ENCODE measurements around the gene TREX2. TPM values are rescaled to one million over a fixed set of nuclear protein-coding genes. Genes with fewer than 3 reads are reported as not detected.

Gene TREX2
- polyA plus RNA-seq, 4 donors = 0.14 to 0.53 (median 0.35) TPM

- no peak for DNase-seq (ENCODE audit: low read depth in 4 of 4, low spot score in 3 of 4)
Measured at GRCh38 chrX:153476666-153477363, 31.0 kb upstream of the TREX2 start.

GRCh38 chrX:153475751-153476281 lies 30.0 kb upstream of the TREX2 start:
- DNase-seq (ENCODE audit: low read depth in 4 of 4, low spot score in 3 of 4) = no peak

GRCh38 chrX:153475271-153475670 lies 29.4 kb upstream of the TREX2 start:
- DNase-seq (ENCODE audit: low read depth in 4 of 4, low spot score in 3 of 4) = no peak

DNA sequence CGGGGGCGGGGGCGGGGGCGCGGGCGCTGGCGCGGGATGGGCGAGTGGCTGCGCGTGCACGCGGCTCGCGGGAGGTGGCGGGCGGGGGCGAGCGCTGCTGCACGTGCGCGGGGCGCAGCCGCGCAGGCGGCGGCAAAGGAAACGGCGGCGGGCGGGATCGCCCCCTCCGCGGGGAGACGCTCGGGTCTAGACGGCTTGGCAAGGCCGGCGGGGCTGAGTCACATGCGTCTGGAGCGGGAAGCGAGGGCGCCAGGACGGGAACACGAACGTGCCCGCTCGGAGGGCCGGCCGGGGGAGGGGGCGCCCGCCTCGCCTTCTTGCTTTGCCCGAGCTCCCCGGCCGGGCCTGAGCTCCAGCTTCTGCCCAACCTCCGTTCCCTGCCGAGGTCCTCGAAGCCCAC lies 28.9 kb upstream of the TREX2 start:
- DNase-seq (ENCODE audit: low read depth in 4 of 4, low spot score in 3 of 4) = no peak

GRCh38 chrX:153474266-153474665 lies 28.4 kb upstream of the TREX2 start:
- no peak for DNase-seq (ENCODE audit: low read depth in 4 of 4, low spot score in 3 of 4)

- no peak for DNase-seq (ENCODE audit: low read depth in 4 of 4, low spot score in 3 of 4)
Measured at GRCh38 chrX:153473126-153473525, 27.3 kb upstream of the TREX2 start.

GRCh38 chrX:153471663-153472280 lies 25.9 kb upstream of the TREX2 start:
- DNase-seq (ENCODE audit: low read depth in 4 of 4, low spot score in 3 of 4) = no peak

DNA sequence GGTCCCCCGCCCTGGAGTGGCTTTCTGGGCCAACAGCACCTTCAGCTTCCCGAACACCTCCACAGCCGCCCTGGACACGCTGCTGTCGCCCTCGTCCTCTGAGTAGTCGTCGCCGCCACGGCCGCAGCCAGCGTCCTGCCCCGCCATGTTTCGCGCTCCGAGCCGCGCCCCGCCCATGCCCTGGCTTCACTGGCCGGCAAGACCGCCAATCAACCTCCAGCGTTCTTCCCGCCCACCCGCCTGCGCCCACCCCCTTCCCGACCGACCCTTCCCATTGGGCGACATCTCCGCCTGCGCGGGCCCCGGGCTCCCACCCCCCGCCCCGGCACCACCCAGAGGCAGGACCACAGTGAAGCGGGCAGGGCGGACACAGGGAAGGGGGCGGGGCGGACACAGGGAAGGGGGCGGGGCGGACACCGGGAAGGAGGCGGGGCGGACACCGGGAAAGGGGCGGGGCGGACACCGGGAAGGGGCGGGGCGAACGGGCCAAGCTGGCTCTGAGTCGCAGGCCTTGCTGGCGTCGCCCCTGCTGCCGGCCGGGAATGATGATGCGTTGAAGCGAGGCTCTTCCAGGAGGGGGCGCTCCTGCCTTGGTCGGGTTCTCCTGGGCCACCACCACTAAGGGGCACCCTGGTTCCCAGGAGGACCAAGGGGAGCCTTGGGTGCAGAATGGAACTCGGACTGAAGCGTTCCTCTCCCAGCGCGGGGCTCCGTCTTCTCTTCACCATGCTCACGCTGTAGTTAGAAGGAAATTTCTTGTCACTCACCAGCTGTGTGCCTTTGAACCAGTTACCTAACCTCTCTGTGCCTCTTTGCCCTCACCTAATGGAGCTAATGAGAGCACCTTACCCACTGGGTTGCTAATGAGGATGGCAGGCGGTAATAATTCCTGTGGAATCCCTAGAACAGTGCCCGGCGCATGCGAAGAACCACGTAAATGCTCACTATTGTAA lies 24.8 kb upstream of the TREX2 start, which contains the start of gene HAUS7:
Gene HAUS7, minus strand, starts transcription at position 166 of the 953 bp plus-strand sequence. Its CDS starts 19 bp downstream, at position 147.
- DNase-seq (ENCODE audit: low read depth in 4 of 4, low spot score in 3 of 4) = peak; percentile 62 to 70 (median 66)

GRCh38 chrX:153469811-153470410 lies 24.1 kb upstream of the TREX2 start:
- DNase-seq (ENCODE audit: low read depth in 4 of 4, low spot score in 3 of 4) = no peak

DNA sequence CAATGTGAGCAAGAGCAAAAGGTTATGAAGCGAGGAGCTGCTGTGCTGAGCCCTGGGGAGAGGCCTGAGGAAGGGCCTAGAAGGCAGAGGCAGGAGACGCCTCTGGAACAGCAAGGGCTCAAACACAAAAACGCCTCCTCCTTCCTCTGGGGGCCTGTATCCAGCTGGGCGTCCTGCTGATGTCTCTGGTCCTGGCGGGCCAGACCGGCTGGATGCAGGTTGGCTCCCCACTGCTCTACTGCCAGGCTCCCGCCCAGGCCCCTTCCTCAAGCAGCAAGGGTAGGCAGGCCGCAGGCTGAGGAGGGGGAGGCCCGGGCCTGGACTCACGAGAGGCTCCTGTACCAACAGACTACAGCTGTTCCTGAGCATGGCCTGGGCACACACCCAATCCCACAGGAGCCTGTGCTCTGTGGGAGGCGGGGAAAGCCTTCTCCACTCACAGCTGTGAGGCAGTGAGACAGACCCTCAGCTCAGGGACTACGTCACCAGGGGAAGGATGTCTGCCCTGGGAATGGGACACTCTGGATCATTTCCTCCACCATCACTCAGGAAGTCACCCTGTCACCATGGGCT lies 22.2 kb upstream of the TREX2 start:
- DNase-seq (ENCODE audit: low read depth in 4 of 4, low spot score in 3 of 4) = no peak

DNA sequence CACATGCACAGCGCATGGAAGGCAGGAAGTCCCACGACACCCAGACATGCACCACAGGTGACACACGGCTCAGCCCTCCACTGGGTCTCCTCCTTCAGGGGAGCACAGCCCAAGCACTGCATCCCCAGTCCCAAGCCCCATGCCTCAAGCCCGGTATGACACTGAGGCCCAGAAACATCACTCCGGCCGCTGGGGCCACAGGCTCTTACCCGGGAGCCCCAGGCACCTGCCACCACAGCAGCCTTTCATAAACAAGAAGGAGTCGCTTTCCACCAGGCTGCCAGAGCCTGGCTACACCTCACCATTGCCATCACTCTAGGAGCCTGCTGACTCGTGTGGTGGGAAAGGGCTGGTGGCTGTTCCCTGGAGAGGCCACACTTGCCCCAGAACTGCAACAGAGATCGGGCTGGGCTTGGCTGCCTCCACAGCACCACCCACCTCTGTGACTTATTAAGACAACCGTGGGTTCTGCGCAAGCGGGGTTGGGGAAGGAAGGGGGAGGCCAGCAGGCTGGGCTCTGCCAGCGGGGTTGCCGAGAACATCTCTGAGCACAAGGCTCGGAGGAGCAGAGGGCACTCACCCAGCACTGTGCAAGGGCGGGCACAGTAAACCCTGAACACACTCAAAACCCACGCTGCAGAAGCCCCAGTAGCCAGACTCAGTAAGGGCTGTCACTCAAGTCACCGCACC lies 20.0 kb upstream of the TREX2 start:
- DNase-seq (ENCODE audit: low read depth in 4 of 4, low spot score in 3 of 4) = no peak

GRCh38 chrX:153464116-153464515 lies 18.3 kb upstream of the TREX2 start:
- no peak for DNase-seq (ENCODE audit: low read depth in 4 of 4, low spot score in 3 of 4)

DNA sequence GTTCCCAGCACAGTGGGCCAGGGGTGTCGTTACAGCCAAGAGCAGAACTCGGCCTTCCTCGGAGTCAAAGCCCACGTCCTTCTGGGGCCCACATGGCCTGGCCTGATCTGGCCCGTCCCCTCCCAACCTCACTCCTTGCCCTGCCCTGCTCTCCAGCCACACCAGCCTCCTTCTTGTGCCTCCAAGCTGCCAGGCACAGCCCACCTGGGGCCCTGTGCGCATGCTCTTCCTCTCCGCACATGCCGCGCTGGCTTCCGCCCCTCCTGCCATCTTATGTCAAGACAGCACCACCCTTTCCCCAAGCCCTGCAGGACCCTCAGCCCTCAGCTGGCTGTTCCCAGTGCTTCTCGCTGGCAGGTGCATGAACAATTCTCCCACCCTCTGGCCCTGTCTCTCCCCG lies 17.7 kb upstream of the TREX2 start:
- DNase-seq (ENCODE audit: low read depth in 4 of 4, low spot score in 3 of 4) = no peak

- no peak for DNase-seq (ENCODE audit: low read depth in 4 of 4, low spot score in 3 of 4)
Measured at GRCh38 chrX:153463031-153463430, 17.2 kb upstream of the TREX2 start.

- no peak for DNase-seq (ENCODE audit: low read depth in 4 of 4, low spot score in 3 of 4)
Measured at GRCh38 chrX:153462291-153462690, 16.4 kb upstream of the TREX2 start.

GRCh38 chrX:153460826-153461225 lies 15.0 kb upstream of the TREX2 start:
- no peak for DNase-seq (ENCODE audit: low read depth in 4 of 4, low spot score in 3 of 4)

DNA sequence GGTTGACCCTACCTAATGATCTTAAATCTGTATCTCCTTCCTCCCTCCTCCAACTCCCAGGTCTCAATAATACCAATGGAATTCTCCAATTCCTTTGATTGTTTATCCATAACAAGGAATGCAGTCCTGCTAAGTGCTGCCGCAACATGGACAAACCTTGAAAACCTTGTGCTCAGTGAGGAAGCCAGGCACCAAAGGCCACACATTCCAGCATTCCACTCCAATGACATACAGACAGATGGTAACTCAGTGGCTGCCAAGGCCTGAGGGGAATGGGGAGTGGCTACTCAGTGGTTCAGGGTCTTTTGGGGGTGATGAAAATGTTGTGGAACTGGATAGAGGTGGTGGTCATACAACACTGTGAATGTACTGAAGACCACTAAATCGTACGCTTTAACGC lies 14.1 kb upstream of the TREX2 start:
- DNase-seq (ENCODE audit: low read depth in 4 of 4, low spot score in 3 of 4) = no peak

GRCh38 chrX:153458476-153458875 lies 12.6 kb upstream of the TREX2 start:
- DNase-seq (ENCODE audit: low read depth in 4 of 4, low spot score in 3 of 4) = no peak

DNA sequence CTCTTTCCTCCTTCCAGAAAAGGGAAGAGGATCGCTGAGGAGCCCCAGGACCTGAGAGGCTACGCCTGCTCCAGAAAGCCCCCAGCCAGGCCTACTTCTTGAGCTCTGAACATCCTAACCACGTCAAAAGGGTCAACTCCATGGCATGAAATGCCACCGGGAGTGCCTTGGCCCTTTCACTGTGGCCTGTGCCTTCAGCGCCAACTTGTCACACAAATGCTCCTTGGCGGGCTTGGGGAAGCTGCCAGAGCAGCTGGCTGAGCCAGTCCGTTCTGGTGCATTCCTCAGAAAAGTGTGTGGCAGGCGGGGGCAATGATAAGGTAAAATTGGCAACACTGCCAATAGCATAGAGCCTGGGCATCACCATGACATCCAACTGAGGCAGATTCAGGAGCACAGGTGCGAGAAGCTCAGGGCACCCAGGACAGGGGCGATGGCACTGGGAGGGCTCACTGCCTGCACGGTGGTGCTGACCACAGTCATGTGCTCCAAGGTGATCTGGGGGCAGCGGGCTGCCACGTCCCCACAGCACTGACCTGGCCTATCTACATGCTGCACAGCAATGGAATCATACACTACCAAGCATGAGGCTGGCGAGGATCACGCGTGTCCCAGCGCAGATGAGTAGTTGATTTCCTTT lies 12.1 kb upstream of the TREX2 start:
- DNase-seq (ENCODE audit: low read depth in 4 of 4, low spot score in 3 of 4) = no peak
